Endothelial cell of umbilical vein (primary cell): Measurements from ENCODE around the gene EN2. TPM values are rescaled to one million over a fixed set of nuclear protein-coding genes. Genes with fewer than 3 reads are reported as not detected.

Experiments used
- BruUV-seq: library from RNA; stranded (reverse); fragments of 400-500 nt; replicated peaks from 2 replicates; lab custom pipeline; 2021; lab: Mats Ljungman, UMichigan
- CTCF ChIA-PET: fragments of 300-600, 350-600 bp; sonication (Branson Sonifier 250); formaldehyde crosslinking; loops from one replicate; lab custom pipeline; 2021; ENCODE audit warnings: antibody characterized with exemption, inconsistent platforms; lab: Charles Lee
- POLR2A ChIA-PET: fragments of 300-600, 350-600 bp; sonication (Branson Sonifier 250); formaldehyde crosslinking; loops from one replicate; lab custom pipeline; 2021; ENCODE audit warnings: antibody characterized with exemption, inconsistent platforms; lab: Charles Lee
- DNase-seq: peaks from one replicate; pipeline ENCODE4 v3.0.0-alpha.2; 2011; ENCODE audit warnings: low read depth, low spot score
- FAIRE-seq: peaks from 2 replicates; lab custom pipeline; 2011; peaks lifted over from hg19 to GRCh38; lab: Jason Lieb, UNC
- H2AFZ ChIP-seq: 2 replicates; pipeline ENCODE4 v1.6.0; 2012; ENCODE audit warnings: low read depth, low read length, control low read depth, inconsistent platforms
- H3K27ac ChIP-seq: 2 replicates; pipeline ENCODE4 v1.5.1; 2011; ENCODE audit warnings: low read depth, mild to moderate bottlenecking, control low read depth, low read length, moderate library complexity; ENCODE audit not compliant: insufficient read depth
- H3K27me3 ChIP-seq, 2 experiments: 2 replicates each; pipeline versions ENCODE4 v1.6.0 to v1.6.1; 2011; ENCODE audit warnings: low read length in 2 of 2, mixed read lengths in 1 of 2; ENCODE audit not compliant: control insufficient read depth in 2 of 2, insufficient read depth in 2 of 2
- H3K36me3 ChIP-seq, 2 experiments: 2 replicates in 1 of 2; 3 replicates in 1 of 2; pipeline ENCODE4 v1.5.1; 2011; ENCODE audit warnings: low read length in 2 of 2, mild to moderate bottlenecking in 1 of 2, moderate library complexity in 1 of 2; ENCODE audit not compliant: control insufficient read depth in 2 of 2, insufficient read depth in 2 of 2; ENCODE audit errors: extremely low read depth in 1 of 2
- H3K4me1 ChIP-seq: 3 replicates; pipeline ENCODE4 v1.5.1; 2011; ENCODE audit warnings: mild to moderate bottlenecking, low read length; ENCODE audit not compliant: control insufficient read depth, insufficient read depth; ENCODE audit errors: extremely low read depth
- H3K4me2 ChIP-seq: 2 replicates; pipeline ENCODE4 v1.6.1; 2011; ENCODE audit warnings: low read length, control low read depth, mixed read lengths; ENCODE audit not compliant: insufficient read depth
- H3K4me3 ChIP-seq, 3 experiments: fragments of 200-600 bp in 1 of 3; sonication (generic), shearing (Covaris generic) in 1 of 3; replicated peaks in 1 of 3; 2 replicates each; pipeline ENCODE4 v1.5.1; 2011 to 2016; ENCODE audit warnings: control low read depth in 3 of 3, low read length in 3 of 3, mild to moderate bottlenecking in 2 of 3, inconsistent platforms in 1 of 3, low read depth in 1 of 3, moderate library complexity in 1 of 3; ENCODE audit not compliant: insufficient read depth in 1 of 3
- H3K79me2 ChIP-seq: 2 replicates; pipeline ENCODE4 v1.6.0; 2012; ENCODE audit warnings: low read length, inconsistent platforms; ENCODE audit not compliant: control insufficient read depth, insufficient read depth
- H3K9ac ChIP-seq: replicated peaks from 2 replicates; pipeline ENCODE3; 2011; ENCODE audit warnings: low read length, control low read depth; ENCODE audit not compliant: insufficient read depth; ENCODE audit errors: extremely low read depth
- H3K9me1 ChIP-seq: replicated peaks from 3 replicates; pipeline ENCODE4 v1.6.0; 2011; ENCODE audit warnings: mild to moderate bottlenecking, low read length; ENCODE audit not compliant: control insufficient read depth, insufficient read depth; ENCODE audit errors: extremely low read depth
- H3K9me3 ChIP-seq: replicated peaks from 2 replicates; pipeline ENCODE4 v1.5.1; 2012; ENCODE audit warnings: low read length, inconsistent platforms; ENCODE audit not compliant: control insufficient read depth, insufficient read depth
- H4K20me1 ChIP-seq: replicated peaks from 2 replicates; pipeline ENCODE3; 2011; ENCODE audit warnings: mild to moderate bottlenecking, low read length; ENCODE audit not compliant: control insufficient read depth, insufficient read depth; ENCODE audit errors: extremely low read depth
- EZH2 ChIP-seq: IDR thresholded peaks from 2 replicates; pipeline ENCODE4 v1.6.1; 2012; ENCODE audit warnings: borderline replicate concordance, low read depth, mild to moderate bottlenecking, moderate library complexity, low read length, inconsistent platforms; ENCODE audit not compliant: severe bottlenecking
- FOS ChIP-seq: IDR thresholded peaks from 2 replicates; pipeline ENCODE4 v1.6.1; 2011; ENCODE audit warnings: mild to moderate bottlenecking, low read length, moderate library complexity, borderline replicate concordance; ENCODE audit not compliant: insufficient read depth
- GATA2 ChIP-seq: IDR thresholded peaks from 2 replicates; pipeline ENCODE4 v1.7.0; 2011; ENCODE audit warnings: low read depth, mild to moderate bottlenecking, moderate library complexity, mixed read lengths, low read length; ENCODE audit not compliant: insufficient read length, insufficient read depth
- JUN ChIP-seq: IDR thresholded peaks from 2 replicates; pipeline ENCODE4 v1.6.1; 2011; ENCODE audit warnings: borderline replicate concordance, low read depth; ENCODE audit not compliant: insufficient read length, insufficient read depth
- MYC ChIP-seq: IDR thresholded peaks from one replicate; pipeline ENCODE4 v1.6.1; 2011; ENCODE audit warnings: mild to moderate bottlenecking, low read depth, low read length
- POLR2A ChIP-seq: IDR thresholded peaks from 2 replicates; pipeline ENCODE4 v1.6.1; 2012; ENCODE audit warnings: low read depth, mild to moderate bottlenecking, control low read depth, low read length
- POLR2AphosphoS5 ChIP-seq: IDR thresholded peaks from 2 replicates; pipeline ENCODE4 v1.6.1; 2012; ENCODE audit warnings: low read depth, mild to moderate bottlenecking, control low read depth, low read length, moderate library complexity; ENCODE audit not compliant: insufficient read depth
- dilution Hi-C: fragments of 300-500 bp; cut with MboI; formaldehyde crosslinking; loops from one replicate; pipeline ENCODE4 v1.15.0; 2019; ENCODE audit warnings: low sequenced_read_pairs; ENCODE audit not compliant: extremely low pct_ligation_motif_present
- intact Hi-C: fragments of 100-400 bp; cut with micrococcal nuclease; formaldehyde crosslinking; loops from one replicate; pipeline ENCODE4 v1.10.0; 2022
- polyA plus RNA-seq, 4 experiments: library from polyadenylated mRNA; depleted of rRNA in 3 of 4; stranded (reverse) in 3 of 4; unstranded in 1 of 4; fragments of >200 nt; gene quantifications; 2 replicates each; pipeline versions ENCODE4 v1.2.1 to v1.2.3, GENCODE V29; 2011 to 2012; ENCODE audit warnings: missing spikeins in 1 of 4
- total RNA-seq: library from RNA; stranded (reverse); gene quantifications from 2 replicates; pipeline ENCODE4 v1.2.3, GENCODE V29; 2021
- TF ChIP-seq, protein P1 (sequence below): IDR thresholded peaks from 2 replicates; pipeline ENCODE4 v1.6.1; 2011; ENCODE audit not compliant: insufficient read depth, insufficient read length
- TF ChIP-seq, protein P2 (sequence below), 2 donors: IDR thresholded peaks; 1 replicate in 1 of 2; 2 replicates in 1 of 2; pipeline ENCODE4 v1.5.1; 2011; ENCODE audit warnings: low read length in 2 of 2, mild to moderate bottlenecking in 2 of 2, moderate library complexity in 2 of 2, control low read depth in 1 of 2, inconsistent platforms in 1 of 2, low read depth in 1 of 2; ENCODE audit not compliant: insufficient read depth in 1 of 2; ENCODE audit errors: extremely low read depth in 1 of 2

EN2 gene
- total and polyA plus RNA-seq, 2 donors (not counting 3 experiments of a cell fraction or from before 2014, with no cell fraction given) = not detected

DNA sequence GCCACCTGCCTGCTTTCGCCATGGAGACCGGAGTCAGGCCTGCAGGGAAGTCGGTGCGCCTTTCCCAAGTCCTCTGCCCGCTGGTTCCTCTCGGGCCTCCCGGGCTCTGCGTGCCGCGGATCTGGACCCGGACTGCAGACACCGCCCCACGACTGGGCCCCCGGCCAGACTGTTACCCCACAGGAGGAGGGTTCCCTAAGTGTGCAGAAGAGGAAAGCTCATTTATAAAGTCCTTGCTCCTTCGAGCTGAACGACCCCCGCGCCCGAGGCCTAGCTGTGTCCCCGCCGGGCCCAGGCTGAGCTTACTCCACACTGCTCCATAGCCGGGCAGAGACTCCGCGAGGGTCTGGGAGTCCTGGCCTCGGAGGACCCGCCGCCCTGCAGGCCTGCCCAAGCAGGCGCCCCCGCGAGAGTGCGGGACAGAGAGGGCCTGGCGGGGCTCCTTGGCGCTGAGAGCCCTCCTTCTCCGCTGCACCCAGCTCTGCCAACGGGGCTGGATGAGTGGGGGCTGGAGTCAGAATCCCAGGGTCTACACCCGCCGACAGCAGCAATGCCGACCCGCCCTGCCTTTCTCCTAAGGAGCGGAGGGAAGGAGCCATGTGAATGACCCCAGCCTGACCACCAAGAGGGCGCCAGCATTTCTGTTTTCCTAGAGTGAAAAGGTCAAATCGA lies 8.3 kb downstream of the EN2 start:
- POLR2A ChIA-PET = interaction anchor here (0.7 kb wide), 1 partner anchor 15 kb away, joined by 4 read pairs; no protein-coding TSS in a partner anchor
- Histone ChIP-seq H3K9ac (no peak overlapping the region), H3K9me1 (no peaks in the 10 kb centered on the region), H2AFZ (no peak overlapping the region), H3K36me3 (no peaks in the 10 kb centered on the region), H3K4me1 (no peaks in the 10 kb centered on the region), H3K27ac (no peak overlapping the region), H3K4me2 (no peak overlapping the region), H3K9me3 (no peaks in the 10 kb centered on the region), H4K20me1 (no peaks in the 10 kb centered on the region), H3K79me2 (no peaks in the 10 kb centered on the region), H3K27me3 (peaks cover 86 to 100% of the 10 kb centered on the region in 2 experiments), H3K4me3 (no peak overlapping the region)
- dilution Hi-C loops (no loop called here), intact Hi-C loops (no loop called here)
- DNase-seq = no peak
- CTCF ChIA-PET = no interaction called here
- no peak for FAIRE-seq
- BruUV-seq = no TSS peak
- TF ChIP-seq, protein P1, sequence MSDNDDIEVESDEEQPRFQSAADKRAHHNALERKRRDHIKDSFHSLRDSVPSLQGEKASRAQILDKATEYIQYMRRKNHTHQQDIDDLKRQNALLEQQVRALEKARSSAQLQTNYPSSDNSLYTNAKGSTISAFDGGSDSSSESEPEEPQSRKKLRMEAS = no peak
- TF ChIP-seq MYC (no peak), FOS (no peak), POLR2AphosphoS5 (no peak), POLR2A (no peak), JUN (no peak), GATA2 (no peak), EZH2 (no peak)
- TF ChIP-seq, protein P2, sequence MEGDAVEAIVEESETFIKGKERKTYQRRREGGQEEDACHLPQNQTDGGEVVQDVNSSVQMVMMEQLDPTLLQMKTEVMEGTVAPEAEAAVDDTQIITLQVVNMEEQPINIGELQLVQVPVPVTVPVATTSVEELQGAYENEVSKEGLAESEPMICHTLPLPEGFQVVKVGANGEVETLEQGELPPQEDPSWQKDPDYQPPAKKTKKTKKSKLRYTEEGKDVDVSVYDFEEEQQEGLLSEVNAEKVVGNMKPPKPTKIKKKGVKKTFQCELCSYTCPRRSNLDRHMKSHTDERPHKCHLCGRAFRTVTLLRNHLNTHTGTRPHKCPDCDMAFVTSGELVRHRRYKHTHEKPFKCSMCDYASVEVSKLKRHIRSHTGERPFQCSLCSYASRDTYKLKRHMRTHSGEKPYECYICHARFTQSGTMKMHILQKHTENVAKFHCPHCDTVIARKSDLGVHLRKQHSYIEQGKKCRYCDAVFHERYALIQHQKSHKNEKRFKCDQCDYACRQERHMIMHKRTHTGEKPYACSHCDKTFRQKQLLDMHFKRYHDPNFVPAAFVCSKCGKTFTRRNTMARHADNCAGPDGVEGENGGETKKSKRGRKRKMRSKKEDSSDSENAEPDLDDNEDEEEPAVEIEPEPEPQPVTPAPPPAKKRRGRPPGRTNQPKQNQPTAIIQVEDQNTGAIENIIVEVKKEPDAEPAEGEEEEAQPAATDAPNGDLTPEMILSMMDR (IDR thresholded peaks at IDR 0.05; ENCODE audit: extremely low read depth in 1 of 2, insufficient read depth in 1 of 2, low read depth in 1 of 2, low read length in 2 of 2) = no peak
